Measurements from ENCODE around the gene KRIT1.

DNA sequence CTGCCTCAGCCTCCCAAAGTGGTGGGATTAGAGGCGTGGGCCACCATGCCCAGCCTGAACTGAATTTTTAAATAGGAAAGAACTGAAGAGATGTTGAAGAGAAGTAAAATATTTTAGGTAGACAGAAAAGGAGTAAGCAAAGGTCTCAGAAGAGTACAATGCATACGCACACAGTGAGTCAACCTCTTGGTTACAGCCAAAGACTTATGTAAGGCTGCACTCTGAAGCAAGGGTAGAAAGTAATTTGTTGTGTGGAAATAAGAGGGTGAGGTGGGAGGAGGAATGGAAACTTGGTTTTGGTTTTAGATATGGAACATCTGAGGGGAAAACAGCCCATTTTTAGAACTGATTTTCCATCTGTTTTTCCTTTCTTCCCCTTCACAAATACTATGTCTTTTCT lies 17.6 kb downstream of the KRIT1 start:
- TF ChIP-seq EZH2phosphoT487 (IDR thresholded peaks at IDR 0.05; ENCODE audit: low read depth, severe bottlenecking, unreplicated experiment) (no peak), EZH2 (IDR thresholded peaks at IDR 0.05; ENCODE audit: borderline replicate concordance) (no peak)
- TF ChIP-seq, protein P1, sequence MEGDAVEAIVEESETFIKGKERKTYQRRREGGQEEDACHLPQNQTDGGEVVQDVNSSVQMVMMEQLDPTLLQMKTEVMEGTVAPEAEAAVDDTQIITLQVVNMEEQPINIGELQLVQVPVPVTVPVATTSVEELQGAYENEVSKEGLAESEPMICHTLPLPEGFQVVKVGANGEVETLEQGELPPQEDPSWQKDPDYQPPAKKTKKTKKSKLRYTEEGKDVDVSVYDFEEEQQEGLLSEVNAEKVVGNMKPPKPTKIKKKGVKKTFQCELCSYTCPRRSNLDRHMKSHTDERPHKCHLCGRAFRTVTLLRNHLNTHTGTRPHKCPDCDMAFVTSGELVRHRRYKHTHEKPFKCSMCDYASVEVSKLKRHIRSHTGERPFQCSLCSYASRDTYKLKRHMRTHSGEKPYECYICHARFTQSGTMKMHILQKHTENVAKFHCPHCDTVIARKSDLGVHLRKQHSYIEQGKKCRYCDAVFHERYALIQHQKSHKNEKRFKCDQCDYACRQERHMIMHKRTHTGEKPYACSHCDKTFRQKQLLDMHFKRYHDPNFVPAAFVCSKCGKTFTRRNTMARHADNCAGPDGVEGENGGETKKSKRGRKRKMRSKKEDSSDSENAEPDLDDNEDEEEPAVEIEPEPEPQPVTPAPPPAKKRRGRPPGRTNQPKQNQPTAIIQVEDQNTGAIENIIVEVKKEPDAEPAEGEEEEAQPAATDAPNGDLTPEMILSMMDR (IDR thresholded peaks at IDR 0.05; ENCODE audit: poor library complexity), result no peak
